Keratinocyte (primary cell): Measurements from ENCODE around the gene CLIP4. TPM values are rescaled to one million over a fixed set of nuclear protein-coding genes. Genes with fewer than 3 reads are reported as not detected.

Source experiments
- DNase-seq: peaks from one replicate; pipeline ENCODE4 v3.0.0-alpha.2; 2011; ENCODE audit warnings: low read depth, missing footprints, low spot score
- FAIRE-seq: peaks from 2 replicates; lab custom pipeline; 2011; peaks lifted over from hg19 to GRCh38; lab: Jason Lieb, UNC
- H2AFZ ChIP-seq: 2 replicates; pipeline ENCODE4 v1.6.0; 2012; ENCODE audit warnings: low read length, control low read depth, inconsistent platforms; ENCODE audit not compliant: control insufficient read depth
- H3K27ac ChIP-seq: 2 replicates; pipeline ENCODE4 v1.5.1; 2011; ENCODE audit warnings: low read length; ENCODE audit not compliant: control insufficient read depth, insufficient read depth
- H3K27me3 ChIP-seq: 3 replicates; pipeline ENCODE4 v1.6.0; 2011; ENCODE audit warnings: low read length; ENCODE audit not compliant: control insufficient read depth, insufficient read depth; ENCODE audit errors: extremely low read depth
- H3K36me3 ChIP-seq, 2 experiments: 2 replicates in 1 of 2; 3 replicates in 1 of 2; pipeline ENCODE4 v1.5.1; 2011; ENCODE audit warnings: low read length in 2 of 2, mild to moderate bottlenecking in 1 of 2; ENCODE audit not compliant: control insufficient read depth in 2 of 2, insufficient read depth in 2 of 2; ENCODE audit errors: extremely low read depth in 1 of 2
- H3K4me1 ChIP-seq: 3 replicates; pipeline ENCODE4 v1.5.1; 2011; ENCODE audit warnings: low read length; ENCODE audit not compliant: control insufficient read depth, insufficient read depth; ENCODE audit errors: extremely low read depth
- H3K4me2 ChIP-seq: 3 replicates; pipeline ENCODE4 v1.6.0; 2011; ENCODE audit warnings: low read depth, low read length; ENCODE audit not compliant: control insufficient read depth, insufficient read depth; ENCODE audit errors: extremely low read depth
- H3K4me3 ChIP-seq, 3 experiments: fragments of 200-600 bp in 1 of 3; sonication (generic) in 1 of 3; 2 replicates in 2 of 3; 3 replicates in 1 of 3; pipeline ENCODE4 v1.5.1; 2011 to 2016; ENCODE audit warnings: low read length in 3 of 3, mild to moderate bottlenecking in 3 of 3, control low read depth in 2 of 3, inconsistent platforms in 1 of 3, low read depth in 1 of 3, mixed read lengths in 1 of 3, mixed run types in 1 of 3, moderate library complexity in 1 of 3; ENCODE audit not compliant: control insufficient read depth in 2 of 3, insufficient read depth in 2 of 3; ENCODE audit errors: extremely low read depth in 1 of 3
- H3K79me2 ChIP-seq: 2 replicates; pipeline ENCODE4 v1.6.0; 2012; ENCODE audit warnings: low read length; ENCODE audit not compliant: control insufficient read depth, insufficient read depth
- H3K9ac ChIP-seq: 3 replicates; pipeline ENCODE4 v1.6.0; 2011; ENCODE audit warnings: low read length; ENCODE audit not compliant: control insufficient read depth, insufficient read depth; ENCODE audit errors: extremely low read depth
- H3K9me1 ChIP-seq: 3 replicates; pipeline ENCODE4 v1.6.0; 2011; ENCODE audit warnings: low read length; ENCODE audit not compliant: control insufficient read depth, insufficient read depth; ENCODE audit errors: extremely low read depth
- H3K9me3 ChIP-seq: 2 replicates; pipeline ENCODE4 v1.5.1; 2012; ENCODE audit warnings: low read depth, low read length; ENCODE audit not compliant: control insufficient read depth
- H4K20me1 ChIP-seq: 3 replicates; pipeline ENCODE4 v1.6.0; 2011; ENCODE audit warnings: low read length; ENCODE audit not compliant: control insufficient read depth, insufficient read depth; ENCODE audit errors: extremely low read depth
- EZH2 ChIP-seq: IDR thresholded peaks from one replicate; pipeline ENCODE4 v1.6.1; 2012; ENCODE audit warnings: inconsistent platforms, mild to moderate bottlenecking, low read length, moderate library complexity
- dilution Hi-C: fragments of 300-500 bp; cut with MboI; formaldehyde crosslinking; loops from one replicate; pipeline ENCODE4 v1.7.0; 2020; ENCODE audit warnings: low sequenced_read_pairs; ENCODE audit not compliant: extremely low pct_ligation_motif_present
- polyA plus RNA-seq, 5 experiments: library from polyadenylated mRNA; depleted of rRNA in 3 of 5; stranded (reverse) in 3 of 5; stranded (forward) in 1 of 5; unstranded in 1 of 5; fragments of >200 nt; gene quantifications; 1 replicate in 1 of 5; 2 replicates in 3 of 5; 3 replicates in 1 of 5; pipeline versions ENCODE4 v1.2.1 to v1.2.3, GENCODE V29; 2011 to 2012; ENCODE audit warnings: missing spikeins in 2 of 5, low read depth in 1 of 5, low replicate concordance in 1 of 5
- TF ChIP-seq, protein P1 (sequence below), 3 experiments: IDR thresholded peaks in 1 of 3; conservative IDR thresholded peaks in 1 of 3; optimal IDR thresholded peaks in 1 of 3; 2 replicates in 2 of 3; 3 replicates in 1 of 3; pipeline versions ENCODE3 to v1.5.1; 2011; ENCODE audit warnings: low read length in 3 of 3, mild to moderate bottlenecking in 3 of 3, moderate library complexity in 2 of 3, control low read depth in 1 of 3, inconsistent platforms in 1 of 3; ENCODE audit not compliant: insufficient read depth in 2 of 3; ENCODE audit errors: extremely low read depth in 1 of 3

The CLIP4 gene
- polyA plus RNA-seq, 1 donor (not counting 4 experiments of a cell fraction or from before 2014, with no cell fraction given), result 46.6 TPM

- no peak for FAIRE-seq
- no peak overlapping the region for H3K9ac ChIP-seq
Measured at GRCh38 chr2:29212009-29212408, 96.8 kb downstream of the CLIP4 start.

DNA sequence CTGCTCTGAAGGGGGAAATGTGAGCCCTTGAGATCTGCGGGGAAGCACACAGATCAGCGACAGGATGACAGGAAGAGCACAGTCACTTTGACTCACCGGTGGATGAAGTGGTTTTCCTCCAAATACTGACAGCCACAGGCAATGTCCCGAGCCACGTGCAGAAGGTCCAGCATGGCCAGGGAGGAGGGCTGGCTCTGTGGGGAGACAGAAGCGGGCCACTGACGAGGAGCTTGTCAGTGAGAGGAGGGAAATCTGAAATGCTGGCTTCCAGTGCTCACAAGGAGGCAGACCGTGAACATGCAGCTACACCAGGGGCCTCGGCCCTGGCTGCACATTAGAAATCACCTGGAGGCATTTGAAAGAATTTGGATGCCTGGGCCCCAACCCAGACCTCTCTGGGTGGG is 98.7 kb downstream of the CLIP4 start:
- no peak for FAIRE-seq
- Histone ChIP-seq H3K4me3 (no peak overlapping the region), H3K79me2 (no peaks in the 10 kb centered on the region), H3K27me3 (no peaks in the 10 kb centered on the region), H3K4me2 (no peak overlapping the region), H2AFZ (no peak overlapping the region), H4K20me1 (no peaks in the 10 kb centered on the region), H3K9ac (no peak overlapping the region), H3K36me3 (no peaks in the 10 kb centered on the region), H3K27ac (no peak overlapping the region), H3K9me3 (no peaks in the 10 kb centered on the region), H3K4me1 (peaks cover 5% of the 10 kb centered on the region), H3K9me1 (no peaks in the 10 kb centered on the region)
- TF ChIP-seq EZH2, result no peak
- DNase-seq, result no peak
- dilution Hi-C loops, result no loop called here

More at GRCh38 chr2:29212009-29212408, 96.8 kb downstream of the CLIP4 start:
- no peak overlapping the region for H3K27ac ChIP-seq
- H2AFZ ChIP-seq, result no peak overlapping the region
- H3K9me3 ChIP-seq, result no peaks in the 10 kb centered on the region
- H3K36me3 ChIP-seq, result peaks cover 0 to 7% of the 10 kb centered on the region in 2 experiments
- H3K4me1 ChIP-seq, result peaks cover 5% of the 10 kb centered on the region
- H3K79me2 ChIP-seq, result no peaks in the 10 kb centered on the region
- H3K4me2 ChIP-seq, result no peak overlapping the region
- no peaks in the 10 kb centered on the region for H3K9me1 ChIP-seq
- H3K27me3 ChIP-seq, result no peaks in the 10 kb centered on the region
- no peak overlapping the region for H3K4me3 ChIP-seq
- no peaks in the 10 kb centered on the region for H4K20me1 ChIP-seq
- no peak for DNase-seq
- dilution Hi-C loops, result no loop called here
- TF ChIP-seq, protein P1, sequence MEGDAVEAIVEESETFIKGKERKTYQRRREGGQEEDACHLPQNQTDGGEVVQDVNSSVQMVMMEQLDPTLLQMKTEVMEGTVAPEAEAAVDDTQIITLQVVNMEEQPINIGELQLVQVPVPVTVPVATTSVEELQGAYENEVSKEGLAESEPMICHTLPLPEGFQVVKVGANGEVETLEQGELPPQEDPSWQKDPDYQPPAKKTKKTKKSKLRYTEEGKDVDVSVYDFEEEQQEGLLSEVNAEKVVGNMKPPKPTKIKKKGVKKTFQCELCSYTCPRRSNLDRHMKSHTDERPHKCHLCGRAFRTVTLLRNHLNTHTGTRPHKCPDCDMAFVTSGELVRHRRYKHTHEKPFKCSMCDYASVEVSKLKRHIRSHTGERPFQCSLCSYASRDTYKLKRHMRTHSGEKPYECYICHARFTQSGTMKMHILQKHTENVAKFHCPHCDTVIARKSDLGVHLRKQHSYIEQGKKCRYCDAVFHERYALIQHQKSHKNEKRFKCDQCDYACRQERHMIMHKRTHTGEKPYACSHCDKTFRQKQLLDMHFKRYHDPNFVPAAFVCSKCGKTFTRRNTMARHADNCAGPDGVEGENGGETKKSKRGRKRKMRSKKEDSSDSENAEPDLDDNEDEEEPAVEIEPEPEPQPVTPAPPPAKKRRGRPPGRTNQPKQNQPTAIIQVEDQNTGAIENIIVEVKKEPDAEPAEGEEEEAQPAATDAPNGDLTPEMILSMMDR (optimal IDR thresholded peaks at IDR 0.05 in 1 of 3, IDR thresholded peaks at IDR 0.05 in 1 of 3, conservative IDR thresholded peaks at IDR 0.05 in 1 of 3; ENCODE audit: extremely low read depth in 1 of 3, insufficient read depth in 2 of 3, low read length in 3 of 3), result no peak
- no peak for TF ChIP-seq EZH2

DNA sequence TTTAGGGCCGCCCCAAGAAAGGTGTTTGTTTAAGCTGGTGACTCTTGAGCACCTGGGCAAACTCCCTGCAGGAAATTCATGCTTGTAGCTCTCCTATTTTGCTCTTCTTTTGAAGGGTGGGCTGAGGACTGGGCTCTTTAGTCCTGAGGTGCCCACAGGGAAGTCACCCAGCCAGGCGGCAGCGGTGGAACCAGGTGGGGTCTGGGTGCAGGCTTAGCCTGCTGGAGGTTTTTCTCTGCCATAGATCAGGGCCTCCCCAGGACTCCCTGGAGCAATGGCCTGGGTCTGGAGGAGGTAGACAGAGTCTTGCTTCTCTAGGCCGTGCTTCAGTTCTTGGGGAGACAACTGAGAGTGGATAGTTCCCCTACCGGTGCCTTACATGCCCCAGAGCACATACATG is 99.9 kb downstream of the CLIP4 start:
- H3K4me1 ChIP-seq, result no peaks in the 10 kb centered on the region
- no peak overlapping the region for H3K4me2 ChIP-seq
- no peaks in the 10 kb centered on the region for H3K27me3 ChIP-seq
- no peak overlapping the region for H2AFZ ChIP-seq
- no peaks in the 10 kb centered on the region for H3K9me3 ChIP-seq
- dilution Hi-C loops, result no loop called here
- no peak overlapping the region for H3K9ac ChIP-seq
- H3K27ac ChIP-seq, result no peak overlapping the region
- TF ChIP-seq, protein P1 (optimal IDR thresholded peaks at IDR 0.05 in 1 of 3, IDR thresholded peaks at IDR 0.05 in 1 of 3, conservative IDR thresholded peaks at IDR 0.05 in 1 of 3; ENCODE audit: extremely low read depth in 1 of 3, insufficient read depth in 2 of 3, low read length in 3 of 3), result no peak
- no peak for TF ChIP-seq EZH2
- H3K9me1 ChIP-seq, result no peaks in the 10 kb centered on the region
- H3K36me3 ChIP-seq, result no peaks in the 10 kb centered on the region
- no peaks in the 10 kb centered on the region for H4K20me1 ChIP-seq
- DNase-seq (no peak), FAIRE-seq (no peak)
- no peaks in the 10 kb centered on the region for H3K79me2 ChIP-seq
- no peak overlapping the region for H3K4me3 ChIP-seq
